B cell (primary cell): ENCODE data around the gene DNASE1L2. TPM values are rescaled to one million over a fixed set of nuclear protein-coding genes. Genes with fewer than 3 reads are reported as not detected.

Source experiments
- ATAC-seq: fragments of 200-7000 bp; cut with Tn5 transposase; one replicate; pipeline ENCODE4 v1.10.0; 2021; ENCODE audit warnings: low read depth, mild to moderate bottlenecking, moderate number of reproducible peaks, moderate library complexity
- CTCF ChIA-PET: fragments of 350-600 bp; sonication (Branson Sonifier 250); formaldehyde crosslinking; loops from one replicate; lab custom pipeline; 2021; ENCODE audit warnings: antibody characterized with exemption, inconsistent platforms; lab: Charles Lee
- POLR2A ChIA-PET: fragments of 350-600 bp; sonication (Branson Sonifier 250); formaldehyde crosslinking; loops from one replicate; lab custom pipeline; 2021; ENCODE audit warnings: antibody characterized with exemption; lab: Charles Lee
- DNase-seq: peaks from one replicate; pipeline ENCODE4 v3.0.0; 2013
- H2AFZ ChIP-seq: 2 replicates; pipeline ENCODE4 v1.6.1; 2012; ENCODE audit warnings: mild to moderate bottlenecking, low read depth, low read length; ENCODE audit not compliant: insufficient read depth, poor library complexity, severe bottlenecking
- H3K27ac ChIP-seq, 2 donors: 1 replicate in 1 of 2; 2 replicates in 1 of 2; pipeline ENCODE4 v1.5.1; 2012 to 2013; ENCODE audit warnings: low read length in 2 of 2, mild to moderate bottlenecking in 2 of 2, moderate library complexity in 1 of 2
- H3K27me3 ChIP-seq, 4 experiments: fragments of 200-600 bp in 1 of 4; sonication (generic) in 1 of 4; replicated peaks in 1 of 4; 1 replicate in 2 of 4; 2 replicates in 2 of 4; pipeline versions ENCODE4 v1.6.1 to v1.7.0; 2013 to 2016; ENCODE audit warnings: low read length in 3 of 4, mild to moderate bottlenecking in 2 of 4, mixed read lengths in 1 of 4, moderate library complexity in 1 of 4; ENCODE audit not compliant: insufficient read depth in 4 of 4, control insufficient read depth in 3 of 4; ENCODE audit errors: control extremely low read depth in 1 of 4
- H3K36me3 ChIP-seq, 2 experiments: replicated peaks in 1 of 2; 1 replicate in 1 of 2; 2 replicates in 1 of 2; pipeline versions ENCODE4 v1.6.1 to v1.7.1; 2013; ENCODE audit warnings: low read length in 1 of 2; ENCODE audit not compliant: insufficient read depth in 2 of 2, control insufficient read depth in 1 of 2; ENCODE audit errors: control extremely low read depth in 1 of 2, extremely low read depth in 1 of 2
- H3K4me1 ChIP-seq, 2 donors: fragments of 200-600 bp in 1 of 2; sonication (generic) in 1 of 2; 1 replicate in 1 of 2; 2 replicates in 1 of 2; pipeline versions ENCODE4 v1.5.1 to v1.6.1; 2013 to 2017; ENCODE audit warnings: low read length in 2 of 2; ENCODE audit not compliant: control insufficient read depth in 2 of 2, insufficient read depth in 2 of 2
- H3K4me2 ChIP-seq: replicated peaks from 2 replicates; pipeline ENCODE3; 2012; ENCODE audit warnings: mild to moderate bottlenecking, low read depth, low read length; ENCODE audit not compliant: poor library complexity, severe bottlenecking
- H3K4me3 ChIP-seq, 5 experiments: fragments of 200-600 bp in 1 of 5; sonication (generic) in 1 of 5; 1 replicate in 3 of 5; 2 replicates in 2 of 5; pipeline versions ENCODE4 v1.5.1 to v1.7.0; 2011 to 2016; ENCODE audit warnings: low read length in 4 of 5, mild to moderate bottlenecking in 4 of 5, low read depth in 2 of 5, control low read depth in 1 of 5, moderate library complexity in 1 of 5; ENCODE audit not compliant: insufficient read depth in 1 of 5; ENCODE audit errors: control extremely low read depth in 1 of 5, extremely low read depth in 1 of 5
- H3K79me2 ChIP-seq: fragments of 200-600 bp; sonication (generic); one replicate; pipeline ENCODE4 v1.6.0; 2016; ENCODE audit warnings: low read length; ENCODE audit not compliant: control insufficient read depth, insufficient read depth
- H3K9ac ChIP-seq: fragments of 200-600 bp; sonication (generic); 2 replicates; pipeline ENCODE4 v1.6.1; 2017; ENCODE audit warnings: mild to moderate bottlenecking, low read length, moderate library complexity
- H3K9me3 ChIP-seq, 3 donors: one replicate each; pipeline versions ENCODE4 v1.6.1 to v1.7.1; 2013; ENCODE audit warnings: low read length in 2 of 3; ENCODE audit not compliant: control insufficient read depth in 2 of 3, insufficient read depth in 1 of 3; ENCODE audit errors: control extremely low read depth in 1 of 3
- H4K20me1 ChIP-seq: 2 replicates; pipeline ENCODE4 v1.6.0; 2012; ENCODE audit warnings: mild to moderate bottlenecking, low read length; ENCODE audit not compliant: insufficient read depth, control insufficient read depth, poor library complexity, severe bottlenecking
- H3K27ac Mint-ChIP-seq: one replicate; pipeline ENCODE4 v1.8.0; 2021; ENCODE audit warnings: mixed read lengths
- H3K27me3 Mint-ChIP-seq: one replicate; pipeline ENCODE4 v1.8.0; 2021; ENCODE audit warnings: mixed read lengths
- H3K4me1 Mint-ChIP-seq: one replicate; pipeline ENCODE4 v1.8.0; 2021; ENCODE audit warnings: mixed read lengths
- H3K4me3 Mint-ChIP-seq: one replicate; pipeline ENCODE4 v1.8.0; 2021; ENCODE audit warnings: mixed read lengths
- H3K9me3 Mint-ChIP-seq: one replicate; pipeline ENCODE4 v1.8.0; 2022; ENCODE audit warnings: mixed read lengths; ENCODE audit not compliant: insufficient read depth
- EZH2 ChIP-seq: IDR thresholded peaks from 2 replicates; pipeline ENCODE4 v1.6.1; 2012; ENCODE audit warnings: borderline replicate concordance, low read depth, mild to moderate bottlenecking, moderate library complexity, low read length; ENCODE audit not compliant: insufficient read depth, poor library complexity, severe bottlenecking
- WGBS: methylation state at CpG from one replicate; pipeline ENCODE4 v1.1.5; 2013; ENCODE audit warnings: missing lambda C conversion rate; ENCODE audit not compliant: insufficient coverage; 5-methylcytosine and 5-hydroxymethylcytosine counted together
- intact Hi-C: fragments of 100-400 bp; cut with micrococcal nuclease; formaldehyde crosslinking; loops from one replicate; pipeline ENCODE4 v1.10.0; 2022
- polyA plus RNA-seq: library from polyadenylated mRNA; depleted of rRNA; stranded (reverse); fragments of >200 nt; gene quantifications from 2 replicates; pipeline ENCODE4 v1.2.3, GENCODE V29; 2012
- total RNA-seq, 2 donors: library from RNA; stranded (reverse); fragments of 120-200 nt in 1 of 2; gene quantifications; 1 replicate in 1 of 2; 2 replicates in 1 of 2; pipeline versions ENCODE4 v1.2.3 to v1.2.4, GENCODE V29; 2013 to 2022
- TF ChIP-seq, protein P1 (sequence below): fragments of 200-600 bp; IDR thresholded peaks from one replicate; pipeline ENCODE4 v1.8.0; 2022; ENCODE audit warnings: antibody characterized with exemption, mild to moderate bottlenecking

Gene DNASE1L2
- total and polyA plus RNA-seq, 2 donors (not counting 1 experiment from before 2014, with no cell fraction given): 1.1 to 1.6 TPM

DNA sequence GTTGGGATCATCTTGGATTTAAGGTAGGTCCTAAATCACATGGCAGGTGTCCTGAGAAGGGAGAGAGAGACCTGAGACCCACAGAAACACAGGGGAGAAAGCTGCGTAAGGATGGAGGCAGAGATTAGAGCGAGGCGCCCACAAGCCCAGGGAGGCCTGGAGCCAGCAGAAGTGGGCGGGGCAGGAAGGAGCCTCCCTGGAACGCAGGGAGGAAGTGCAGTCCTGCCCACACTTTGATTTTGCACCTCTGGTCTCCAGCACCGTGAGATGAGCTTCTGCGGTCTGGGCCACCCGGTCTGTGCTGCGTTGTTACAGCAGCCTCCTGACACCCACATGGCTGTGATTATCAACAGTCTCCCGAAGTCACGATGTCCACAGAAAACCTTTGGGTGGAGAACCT lies 6.4 kb downstream of the DNASE1L2 start:
- ChIA-PET CTCF (no interaction called here), POLR2A (no interaction called here)
- no peak overlapping the region for H2AFZ ChIP-seq

DNA sequence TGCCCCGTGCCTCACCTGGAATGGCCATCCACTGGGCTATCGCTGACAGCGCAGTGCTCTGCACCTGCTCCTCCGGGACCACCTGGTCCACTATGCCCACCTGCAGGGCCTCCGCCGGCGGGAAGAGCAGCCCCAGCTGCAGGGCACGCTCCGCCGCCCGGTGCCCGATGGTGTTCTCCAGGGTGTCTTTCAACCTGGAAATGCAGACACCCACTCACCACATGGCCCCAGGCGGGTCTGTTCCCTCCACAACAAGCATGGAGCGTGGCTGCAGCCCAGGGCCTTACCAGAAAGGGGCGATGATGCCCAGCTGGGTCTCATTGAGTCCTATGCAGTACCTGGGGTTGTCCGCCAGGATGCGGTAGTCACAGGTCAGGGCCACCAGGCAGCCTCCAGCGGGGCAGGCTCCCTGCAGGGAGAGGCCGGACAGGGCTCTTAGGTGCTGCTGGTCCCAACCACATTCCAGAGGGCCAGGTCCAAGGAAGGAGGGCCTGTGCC lies 6.8 kb downstream of the DNASE1L2 start:
- Histone ChIP-seq H3K4me2 (no peak overlapping the region), H2AFZ (no peak overlapping the region), H3K79me2 (peaks cover 6% of the 10 kb centered on the region), H3K36me3 (peaks cover 0 to 46% of the 10 kb centered on the region in 2 experiments), H3K4me3 (no peak overlapping the region), H4K20me1 (peaks cover 14% of the 10 kb centered on the region), H3K9me3 (no peaks in the 10 kb centered on the region), H3K9ac (no peak overlapping the region), H3K4me1 (no peaks in the 10 kb centered on the region), H3K27ac (no peak overlapping the region), H3K27me3 (peaks cover 0 to 1% (median under 1%) of the 10 kb centered on the region in 4 experiments)
- ATAC-seq: no peak
- no peak overlapping the region for H3K27ac Mint-ChIP-seq
- H3K27me3 Mint-ChIP-seq: no peaks in the 10 kb centered on the region
- no peak for DNase-seq
- H3K4me3 Mint-ChIP-seq: no peak overlapping the region
- over 99% methylated on average over 19 of the region's 19 CpGs for WGBS
- intact Hi-C loops: no loop called here
- TF ChIP-seq, protein P1, sequence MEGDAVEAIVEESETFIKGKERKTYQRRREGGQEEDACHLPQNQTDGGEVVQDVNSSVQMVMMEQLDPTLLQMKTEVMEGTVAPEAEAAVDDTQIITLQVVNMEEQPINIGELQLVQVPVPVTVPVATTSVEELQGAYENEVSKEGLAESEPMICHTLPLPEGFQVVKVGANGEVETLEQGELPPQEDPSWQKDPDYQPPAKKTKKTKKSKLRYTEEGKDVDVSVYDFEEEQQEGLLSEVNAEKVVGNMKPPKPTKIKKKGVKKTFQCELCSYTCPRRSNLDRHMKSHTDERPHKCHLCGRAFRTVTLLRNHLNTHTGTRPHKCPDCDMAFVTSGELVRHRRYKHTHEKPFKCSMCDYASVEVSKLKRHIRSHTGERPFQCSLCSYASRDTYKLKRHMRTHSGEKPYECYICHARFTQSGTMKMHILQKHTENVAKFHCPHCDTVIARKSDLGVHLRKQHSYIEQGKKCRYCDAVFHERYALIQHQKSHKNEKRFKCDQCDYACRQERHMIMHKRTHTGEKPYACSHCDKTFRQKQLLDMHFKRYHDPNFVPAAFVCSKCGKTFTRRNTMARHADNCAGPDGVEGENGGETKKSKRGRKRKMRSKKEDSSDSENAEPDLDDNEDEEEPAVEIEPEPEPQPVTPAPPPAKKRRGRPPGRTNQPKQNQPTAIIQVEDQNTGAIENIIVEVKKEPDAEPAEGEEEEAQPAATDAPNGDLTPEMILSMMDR: no peak
- TF ChIP-seq EZH2: no peak
- H3K4me1 Mint-ChIP-seq: peaks cover 1% of the 10 kb centered on the region
- no peaks in the 10 kb centered on the region for H3K9me3 Mint-ChIP-seq
- POLR2A ChIA-PET: no interaction called here
- CTCF ChIA-PET: no interaction called here

More for the DNA sequence above, 6.4 kb downstream of the DNASE1L2 start:
- TF ChIP-seq EZH2: no peak
- TF ChIP-seq, protein P1: no peak
- Mint-ChIP-seq H3K4me1 (peaks cover 1% of the 10 kb centered on the region), H3K27ac (no peak overlapping the region), H3K4me3 (no peak overlapping the region), H3K9me3 (no peaks in the 10 kb centered on the region), H3K27me3 (no peaks in the 10 kb centered on the region)
- DNase-seq (no peak), ATAC-seq (no peak)
- intact Hi-C loops: no loop called here
- H3K27me3 ChIP-seq: peaks cover 0 to 6% (median 3%) of the 10 kb centered on the region in 4 experiments
- no peak overlapping the region for H3K27ac ChIP-seq
- H3K36me3 ChIP-seq: peaks cover 0 to 46% of the 10 kb centered on the region in 2 experiments
- H3K4me2 ChIP-seq: no peak overlapping the region
- H3K4me3 ChIP-seq: no peak overlapping the region
- H4K20me1 ChIP-seq: peaks cover 14% of the 10 kb centered on the region
- no peak overlapping the region for H3K9ac ChIP-seq
- peaks cover 4% of the 10 kb centered on the region for H3K79me2 ChIP-seq
- H3K4me1 ChIP-seq: peaks cover 0 to 4% of the 10 kb centered on the region in 2 donors
- WGBS: 90% methylated on average over 11 of the region's 11 CpGs
- H3K9me3 ChIP-seq: peaks cover 0 to under 1% (median 0%) of the 10 kb centered on the region in 3 donors
